Suprapubic skin (tissue), 3 donors: ENCODE measurements around the gene CAPS.

ENCODE experiments used
- POLR2A ChIP-seq, 2 donors: fragments of 450-650 bp; IDR thresholded peaks; one replicate each; pipeline ENCODE4 v1.6.1; 2017; ENCODE audit warnings: antibody characterized with exemption in 2 of 2, mild to moderate bottlenecking in 2 of 2, moderate library complexity in 2 of 2
- TF ChIP-seq, protein P1 (sequence below), 2 donors: fragments of 200-600 bp in 1 of 2; fragments of 450-650 bp in 1 of 2; sonication (generic) in 1 of 2; IDR thresholded peaks; one replicate each; pipeline ENCODE4 v1.5.1; 2016 to 2019; ENCODE audit warnings: antibody characterized with exemption in 2 of 2, mild to moderate bottlenecking in 1 of 2, moderate library complexity in 1 of 2

GRCh38 chr19:5958074-5958850 is 44.2 kb downstream of the CAPS start:
- TF ChIP-seq, protein P1, sequence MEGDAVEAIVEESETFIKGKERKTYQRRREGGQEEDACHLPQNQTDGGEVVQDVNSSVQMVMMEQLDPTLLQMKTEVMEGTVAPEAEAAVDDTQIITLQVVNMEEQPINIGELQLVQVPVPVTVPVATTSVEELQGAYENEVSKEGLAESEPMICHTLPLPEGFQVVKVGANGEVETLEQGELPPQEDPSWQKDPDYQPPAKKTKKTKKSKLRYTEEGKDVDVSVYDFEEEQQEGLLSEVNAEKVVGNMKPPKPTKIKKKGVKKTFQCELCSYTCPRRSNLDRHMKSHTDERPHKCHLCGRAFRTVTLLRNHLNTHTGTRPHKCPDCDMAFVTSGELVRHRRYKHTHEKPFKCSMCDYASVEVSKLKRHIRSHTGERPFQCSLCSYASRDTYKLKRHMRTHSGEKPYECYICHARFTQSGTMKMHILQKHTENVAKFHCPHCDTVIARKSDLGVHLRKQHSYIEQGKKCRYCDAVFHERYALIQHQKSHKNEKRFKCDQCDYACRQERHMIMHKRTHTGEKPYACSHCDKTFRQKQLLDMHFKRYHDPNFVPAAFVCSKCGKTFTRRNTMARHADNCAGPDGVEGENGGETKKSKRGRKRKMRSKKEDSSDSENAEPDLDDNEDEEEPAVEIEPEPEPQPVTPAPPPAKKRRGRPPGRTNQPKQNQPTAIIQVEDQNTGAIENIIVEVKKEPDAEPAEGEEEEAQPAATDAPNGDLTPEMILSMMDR (IDR thresholded peaks at IDR 0.05): no peak
- no peak for TF ChIP-seq POLR2A (IDR thresholded peaks at IDR 0.05)
